GM19043 (cell line): ENCODE results near the gene FKRP.
"Not testable (repeated sequence)": the region's sequence is repeated elsewhere in the genome, so short reads cannot be mapped to it uniquely, and the experiment has no call there.

Source experiments
- ATAC-seq: cut with Tn5 transposase; IDR thresholded peaks from one replicate; pipeline ENCODE4 v1.9.1; 2021; ENCODE audit warnings: low read depth; ENCODE audit not compliant: unreplicated experiment

The FKRP gene

DNA sequence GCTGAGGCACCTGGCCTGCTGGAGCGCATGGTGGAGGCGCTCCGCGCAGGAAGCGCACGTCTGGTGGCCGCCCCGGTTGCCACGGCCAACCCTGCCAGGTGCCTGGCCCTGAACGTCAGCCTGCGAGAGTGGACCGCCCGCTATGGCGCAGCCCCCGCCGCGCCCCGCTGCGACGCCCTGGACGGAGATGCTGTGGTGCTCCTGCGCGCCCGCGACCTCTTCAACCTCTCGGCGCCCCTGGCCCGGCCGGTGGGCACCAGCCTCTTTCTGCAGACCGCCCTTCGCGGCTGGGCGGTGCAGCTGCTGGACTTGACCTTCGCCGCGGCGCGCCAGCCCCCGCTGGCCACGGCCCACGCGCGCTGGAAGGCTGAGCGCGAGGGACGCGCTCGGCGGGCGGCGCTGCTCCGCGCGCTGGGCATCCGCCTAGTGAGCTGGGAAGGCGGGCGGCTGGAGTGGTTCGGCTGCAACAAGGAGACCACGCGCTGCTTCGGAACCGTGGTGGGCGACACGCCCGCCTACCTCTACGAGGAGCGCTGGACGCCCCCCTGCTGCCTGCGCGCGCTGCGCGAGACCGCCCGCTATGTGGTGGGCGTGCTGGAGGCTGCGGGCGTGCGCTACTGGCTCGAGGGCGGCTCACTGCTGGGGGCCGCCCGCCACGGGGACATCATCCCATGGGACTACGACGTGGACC, 10.1 kb downstream of the FKRP start:
- ATAC-seq: no peak

GRCh38 chr19:46756544-46756888, 10.7 kb downstream of the FKRP start:
- no peak for ATAC-seq

DNA sequence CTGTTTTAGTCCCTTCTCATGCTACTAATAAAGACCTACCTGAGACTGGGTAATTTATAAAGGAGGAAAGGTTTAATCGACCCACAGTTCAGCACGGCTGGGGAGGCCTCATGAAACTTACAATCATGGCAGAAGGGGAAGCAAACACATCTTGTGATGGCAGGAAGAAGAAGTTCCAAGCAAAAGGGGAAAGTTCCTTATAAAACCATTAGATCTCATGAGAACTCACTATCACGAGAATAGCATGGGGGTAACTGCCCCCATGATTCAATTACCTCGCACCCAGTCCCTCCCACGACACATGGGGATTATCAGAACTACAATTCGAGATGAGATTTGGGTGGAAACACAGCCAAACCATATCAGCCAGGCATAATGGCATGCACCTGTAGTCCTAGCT, 13.3 kb downstream of the FKRP start:
- ATAC-seq: no peak

DNA sequence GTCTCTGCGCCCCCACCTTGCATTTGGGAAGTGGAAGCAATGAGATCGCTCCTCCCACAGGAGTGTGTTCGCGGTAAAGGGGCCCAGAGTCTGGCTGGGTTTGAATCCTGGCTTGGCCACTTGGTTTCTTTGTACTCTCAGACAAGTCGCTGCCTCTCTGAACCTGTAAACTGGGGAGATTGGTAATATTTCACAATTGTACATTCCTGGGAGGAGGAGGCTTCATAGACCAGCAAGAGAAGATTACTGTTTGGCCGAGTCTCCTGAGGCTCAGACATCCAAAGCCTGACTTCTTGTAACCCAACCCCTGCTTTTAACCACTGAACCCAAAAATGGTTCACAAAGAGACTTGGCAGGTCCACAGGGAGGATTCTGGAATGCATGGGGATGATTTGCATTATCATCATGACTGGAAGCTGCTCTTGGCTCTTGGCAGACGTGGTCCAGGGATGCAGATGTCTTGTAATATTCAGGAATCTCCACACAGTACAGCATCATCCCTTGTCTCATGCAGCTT, 14.0 kb downstream of the FKRP start:
- ATAC-seq: no peak

DNA sequence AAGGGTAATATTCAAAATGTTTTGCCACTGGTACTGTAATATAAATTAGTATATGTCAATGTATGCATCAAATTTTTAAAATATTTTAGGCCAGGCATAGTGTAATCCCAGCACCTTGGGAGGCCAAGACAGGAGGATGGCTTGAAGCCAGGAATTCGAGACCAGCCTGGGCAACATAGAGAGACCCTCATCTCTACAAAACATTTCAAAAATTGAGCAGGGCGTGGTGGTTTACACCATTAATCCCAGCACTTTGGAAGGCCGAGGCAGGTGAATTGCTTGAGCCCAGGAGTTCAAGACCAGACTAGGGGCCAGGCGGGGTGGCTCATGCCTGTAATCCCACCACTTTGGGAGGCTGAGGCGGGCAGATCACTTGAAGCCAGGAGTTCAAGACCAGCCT, 14.5 kb downstream of the FKRP start:
- no peak for ATAC-seq

DNA sequence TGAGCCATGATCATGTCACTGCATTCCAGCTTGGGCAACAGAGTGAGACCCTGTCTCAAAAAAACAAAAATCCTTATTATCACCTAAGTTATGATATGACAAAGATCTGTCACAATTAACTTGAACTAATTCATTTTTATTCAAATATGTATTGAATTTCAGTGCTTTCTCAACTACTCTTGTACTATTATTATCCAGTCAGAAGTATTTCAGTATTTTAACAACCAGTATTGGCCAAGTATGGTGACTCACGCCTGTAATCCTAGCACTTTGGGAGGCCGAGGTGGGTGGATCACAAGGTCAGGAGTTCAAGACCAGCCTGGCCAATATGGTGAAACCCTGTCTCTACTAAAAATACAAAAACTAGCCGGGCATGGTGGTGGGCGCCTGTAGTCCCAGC, 15.0 kb downstream of the FKRP start:
- not testable (repeated sequence) for ATAC-seq

- ATAC-seq: no peak
Observed at GRCh38 chr19:46761418-46761831, 15.6 kb downstream of the FKRP start.

DNA sequence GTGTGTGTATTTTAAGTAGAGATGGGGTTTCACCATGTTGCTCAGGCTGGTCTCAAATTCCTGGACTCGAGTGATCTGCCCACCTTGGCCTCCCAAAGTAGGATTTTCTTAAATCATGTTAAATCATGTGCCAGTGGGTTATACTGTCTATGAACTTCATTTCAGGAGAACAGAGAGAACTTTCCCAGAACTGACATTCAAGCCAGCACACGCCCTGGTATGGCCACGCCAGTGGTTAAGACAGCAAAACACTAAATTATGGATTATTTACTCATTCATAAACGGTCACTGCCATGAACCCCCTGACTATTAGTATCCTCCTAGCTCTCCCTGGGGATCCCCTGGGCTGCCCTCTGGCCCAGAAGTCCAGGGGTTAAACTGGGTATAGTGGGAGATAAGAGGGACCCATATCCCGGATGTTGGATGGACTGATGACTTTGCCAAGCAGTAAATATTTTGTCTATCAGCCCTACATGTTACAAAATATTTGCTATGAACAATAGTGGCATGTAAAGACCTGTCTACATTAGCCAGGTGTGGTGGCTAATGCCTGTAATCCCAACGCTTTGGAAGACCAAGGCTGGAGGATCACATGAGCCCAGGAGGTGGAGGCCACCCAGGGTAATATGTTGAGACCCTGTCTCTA, 16.5 kb downstream of the FKRP start:
- no peak for ATAC-seq

DNA sequence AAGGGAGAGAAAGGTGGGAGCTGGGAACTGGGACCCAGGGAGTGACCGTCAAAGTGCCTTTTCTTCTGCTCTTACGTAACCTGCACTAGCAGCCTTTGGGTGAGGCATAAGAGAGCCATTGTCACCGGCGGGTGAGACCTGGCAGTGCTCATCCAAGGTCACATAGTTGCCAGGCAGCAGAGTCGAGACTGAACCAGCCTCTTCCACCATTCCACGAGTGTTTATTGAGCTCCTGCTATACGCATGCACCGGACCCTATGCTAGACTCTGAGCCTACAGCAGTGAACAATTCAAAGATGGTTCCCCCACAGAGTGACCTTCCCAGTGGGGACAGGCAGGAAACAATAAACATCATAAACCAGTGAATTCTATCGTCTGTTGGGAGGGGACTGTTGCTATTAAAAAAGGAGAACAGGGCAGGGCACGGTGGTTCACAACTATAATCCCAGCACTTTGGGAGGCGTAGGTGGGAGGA, 19.0 kb downstream of the FKRP start:
- no peak for ATAC-seq

DNA sequence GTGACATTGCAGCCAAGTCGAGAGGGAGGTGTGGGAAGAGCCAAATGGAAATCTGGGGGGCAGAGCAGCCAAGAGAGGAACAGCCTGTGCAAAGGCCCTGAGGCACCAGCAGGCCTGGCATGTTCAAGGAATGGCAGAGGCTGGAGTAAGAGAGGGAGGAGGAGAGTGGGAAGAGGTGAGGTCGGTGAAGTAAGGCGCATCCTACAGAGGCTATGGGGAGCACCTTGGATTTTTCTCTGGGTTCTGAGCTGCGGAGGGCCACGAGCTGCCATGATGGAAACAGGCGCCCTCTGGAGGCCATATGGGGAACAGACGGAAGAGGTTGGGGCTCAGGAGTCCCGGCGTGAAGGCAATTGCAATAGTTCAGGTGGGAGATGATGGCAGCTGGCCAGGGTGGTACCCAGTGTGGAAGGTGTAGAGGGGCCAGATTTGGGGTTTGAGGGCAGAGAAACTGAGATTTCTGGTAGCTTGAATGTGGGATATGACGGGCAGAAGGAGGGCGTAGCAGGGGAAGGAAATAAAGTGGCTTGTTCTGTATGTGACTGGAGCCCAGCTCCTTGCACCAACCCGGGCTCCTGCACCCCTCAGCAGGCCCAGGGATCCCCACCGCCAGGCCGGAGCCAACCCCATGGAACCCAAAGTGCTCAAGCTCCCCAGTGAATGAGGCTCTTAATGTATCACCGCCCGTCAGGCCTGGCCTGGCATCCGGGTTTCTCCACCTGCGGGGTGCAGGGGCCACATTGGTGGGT, 20.9 kb downstream of the FKRP start:
- ATAC-seq: no peak

- not testable (repeated sequence) for ATAC-seq
Observed at GRCh38 chr19:46768746-46769145, 22.9 kb downstream of the FKRP start.

GRCh38 chr19:46772170-46773017, 26.5 kb downstream of the FKRP start:
- ATAC-seq: no peak

DNA sequence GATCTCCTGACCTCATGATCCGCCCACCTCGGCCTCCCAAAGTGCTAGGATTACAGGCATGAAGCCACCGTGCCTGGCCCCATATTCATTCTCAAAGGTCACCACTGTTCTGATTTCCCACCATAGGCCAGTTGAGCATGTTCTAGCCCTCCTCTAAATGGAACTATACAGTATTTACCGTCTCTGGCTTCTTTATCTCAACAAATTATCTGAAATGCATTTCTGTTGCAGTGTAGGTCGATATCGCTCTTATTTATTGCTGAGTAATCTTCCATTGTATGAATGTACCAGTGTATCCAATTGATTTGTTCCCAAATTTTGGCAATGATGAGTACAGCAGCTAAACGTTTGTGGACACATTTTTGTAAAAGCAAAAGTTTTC, 27.2 kb downstream of the FKRP start:
- ATAC-seq: no peak

DNA sequence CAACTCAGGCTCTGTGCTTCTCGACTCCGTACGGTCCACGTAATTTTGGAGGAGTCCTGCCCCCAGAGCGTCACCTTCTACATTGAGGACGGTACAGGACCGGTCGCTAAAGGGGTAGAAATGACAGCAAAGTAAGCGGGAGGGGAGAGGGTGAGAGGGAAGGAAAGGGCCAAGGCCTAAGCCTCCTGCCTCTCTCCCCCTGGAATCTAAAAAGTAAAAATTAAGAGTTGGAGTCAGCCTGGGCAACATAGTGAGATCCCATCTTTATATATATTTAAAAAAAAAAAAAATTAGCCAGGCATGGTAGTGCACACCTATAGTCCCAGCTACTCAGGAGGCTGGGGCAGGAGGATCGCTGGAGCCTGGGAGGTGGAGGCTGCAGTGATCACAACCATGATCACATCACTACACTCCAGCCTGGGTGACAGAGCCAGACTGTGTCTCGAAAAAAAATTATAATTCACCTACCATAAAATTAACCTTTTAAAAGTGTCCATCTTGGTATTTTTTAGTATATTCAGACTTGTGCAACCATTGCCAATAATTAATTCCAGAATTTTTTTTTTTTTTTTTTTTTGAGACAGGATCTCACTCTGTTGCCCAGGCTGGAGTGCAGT, 29.9 kb downstream of the FKRP start:
- no peak for ATAC-seq

- ATAC-seq: no peak
Observed at GRCh38 chr19:46776927-46777911, 31.4 kb downstream of the FKRP start.

DNA sequence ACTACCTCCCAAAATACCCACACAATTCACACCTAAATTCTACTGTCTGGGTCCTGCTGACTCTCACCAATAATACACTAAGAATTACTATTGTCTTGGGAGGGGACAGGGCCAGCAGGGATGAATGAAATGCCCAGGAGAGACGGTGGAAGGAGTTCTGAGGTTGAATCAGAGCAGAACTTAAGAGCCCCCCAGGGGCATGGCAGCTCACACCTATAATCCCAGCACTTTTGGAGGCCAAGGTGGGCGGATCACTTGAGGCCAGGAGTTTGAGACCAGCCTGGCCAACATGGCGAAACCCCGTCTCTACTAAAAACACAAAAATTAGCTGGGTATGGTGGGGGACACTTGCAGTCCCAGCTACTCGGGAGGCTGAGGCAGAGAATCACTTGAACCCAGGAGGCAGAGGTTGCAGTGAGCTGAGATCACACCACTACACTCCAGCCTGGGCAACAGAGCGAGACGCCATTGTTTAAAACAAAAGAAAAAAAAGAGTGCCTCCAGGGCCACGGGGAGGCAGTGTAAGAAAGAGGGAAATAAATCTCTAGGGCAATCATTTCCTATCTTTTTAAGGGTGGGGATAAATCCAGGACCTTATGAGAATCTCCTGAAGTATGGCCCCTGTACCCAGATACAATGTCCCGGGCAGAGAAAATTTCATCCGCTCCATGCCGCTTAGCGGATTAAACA, 32.2 kb downstream of the FKRP start:
- not testable (repeated sequence) for ATAC-seq

- ATAC-seq: no peak
Observed at GRCh38 chr19:46782355-46783019, 36.6 kb downstream of the FKRP start.

DNA sequence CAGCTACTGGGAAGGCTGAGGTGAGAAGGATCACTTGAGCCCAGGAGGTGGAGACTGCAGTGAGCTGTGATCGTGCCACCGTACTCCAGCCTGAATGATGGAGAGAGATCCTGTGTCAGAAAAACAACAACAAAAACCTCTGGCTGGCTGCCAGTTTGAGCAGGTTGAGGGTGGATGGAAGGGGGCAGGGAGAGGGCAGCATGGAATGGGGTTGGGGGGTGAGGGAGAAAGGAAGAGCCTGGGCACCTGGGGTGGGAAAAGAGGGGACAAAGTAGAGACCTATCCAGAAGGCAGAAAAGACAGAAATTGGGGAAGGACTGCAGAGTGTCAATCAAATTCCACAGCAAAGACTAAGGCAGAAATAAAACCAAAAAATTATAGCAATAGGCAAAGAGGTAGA, 37.8 kb downstream of the FKRP start:
- ATAC-seq: no peak
